Right atrium auricular region (tissue), 2 donors: ENCODE data around the gene SPIRE1. TPM values are rescaled to one million over a fixed set of nuclear protein-coding genes. Genes with fewer than 3 reads are reported as not detected.

Experiments
- DNase-seq: peaks from one replicate; pipeline ENCODE4 v3.0.0-alpha.2; 2019; ENCODE audit warnings: low spot score
- H3K27ac ChIP-seq, 2 donors: fragments of 200-600 bp; sonication (generic); 1 replicate in 1 of 2; 2 replicates in 1 of 2; pipeline ENCODE4 v1.5.1; 2016 to 2019
- H3K27me3 ChIP-seq, 2 donors: fragments of 200-600 bp; sonication (generic); one replicate each; pipeline versions ENCODE4 v1.5.1 to v1.6.0; 2017 to 2019
- H3K36me3 ChIP-seq: fragments of 200-600 bp; sonication (generic); one replicate; pipeline ENCODE4 v1.5.1; 2016
- H3K4me1 ChIP-seq, 2 donors: fragments of 200-600 bp; sonication (generic); one replicate each; pipeline versions ENCODE4 v1.5.1 to v1.6.0; 2017 to 2019
- H3K4me3 ChIP-seq, 2 donors: fragments of 200-600 bp; sonication (generic); 1 replicate in 1 of 2; 2 replicates in 1 of 2; pipeline ENCODE4 v1.5.1; 2017 to 2019; ENCODE audit warnings: mild to moderate bottlenecking in 1 of 2, moderate library complexity in 1 of 2
- H3K9me3 ChIP-seq, 2 donors: fragments of 200-600 bp; sonication (generic); one replicate each; pipeline ENCODE4 v1.5.1; 2019
- total RNA-seq, 2 donors: library from RNA; depleted of rRNA; stranded (reverse); fragments of >200 nt; gene quantifications; one replicate each; pipeline ENCODE4 v1.1.0, GENCODE V29; 2016
- TF ChIP-seq, protein P1 (sequence below), 2 donors: fragments of 200-600 bp; sonication (generic); IDR thresholded peaks; one replicate each; pipeline ENCODE4 v1.5.1; 2019; ENCODE audit warnings: antibody characterized with exemption in 2 of 2

Gene SPIRE1
- total RNA-seq, 2 donors from 2014 or later = 34.7 to 42.9 TPM

DNA sequence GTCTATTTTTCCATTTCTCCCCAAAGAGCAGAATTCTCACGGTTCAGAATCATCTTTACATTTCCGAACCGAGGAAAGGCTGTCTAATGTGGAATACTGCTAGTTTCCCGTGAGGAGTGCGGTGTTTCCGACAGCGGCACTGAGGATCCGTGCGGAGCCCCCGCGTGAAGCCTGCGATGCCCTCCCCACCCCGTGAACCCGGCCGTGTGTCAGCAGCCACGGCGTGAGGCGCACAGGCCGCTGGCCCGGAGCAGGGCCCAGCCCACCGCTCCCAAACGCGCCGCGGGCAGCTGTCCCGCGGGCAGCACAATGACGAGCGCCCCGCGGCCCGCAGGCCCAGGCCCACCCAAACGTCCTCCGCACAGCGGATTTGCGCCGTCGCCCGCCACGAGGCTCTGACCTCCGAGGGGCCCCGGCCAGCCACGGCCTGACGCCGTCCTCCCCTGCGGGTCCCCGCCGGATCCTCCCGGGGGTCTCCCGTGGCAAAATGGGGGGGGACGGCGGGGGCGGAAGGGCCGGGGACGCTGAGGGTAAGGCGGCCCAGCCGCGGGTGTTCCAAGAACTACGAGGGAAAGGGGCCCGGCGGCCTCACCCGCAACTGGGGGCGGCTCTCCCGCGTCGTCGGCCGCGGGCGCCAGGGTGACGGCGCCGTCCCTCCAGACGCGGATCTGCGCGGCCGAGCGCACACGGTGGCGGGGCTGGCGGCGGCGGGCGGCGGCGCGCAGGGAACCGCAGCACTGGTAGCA, 796 bp downstream of the SPIRE1 start:
- no peak for DNase-seq
- TF ChIP-seq, protein P1, sequence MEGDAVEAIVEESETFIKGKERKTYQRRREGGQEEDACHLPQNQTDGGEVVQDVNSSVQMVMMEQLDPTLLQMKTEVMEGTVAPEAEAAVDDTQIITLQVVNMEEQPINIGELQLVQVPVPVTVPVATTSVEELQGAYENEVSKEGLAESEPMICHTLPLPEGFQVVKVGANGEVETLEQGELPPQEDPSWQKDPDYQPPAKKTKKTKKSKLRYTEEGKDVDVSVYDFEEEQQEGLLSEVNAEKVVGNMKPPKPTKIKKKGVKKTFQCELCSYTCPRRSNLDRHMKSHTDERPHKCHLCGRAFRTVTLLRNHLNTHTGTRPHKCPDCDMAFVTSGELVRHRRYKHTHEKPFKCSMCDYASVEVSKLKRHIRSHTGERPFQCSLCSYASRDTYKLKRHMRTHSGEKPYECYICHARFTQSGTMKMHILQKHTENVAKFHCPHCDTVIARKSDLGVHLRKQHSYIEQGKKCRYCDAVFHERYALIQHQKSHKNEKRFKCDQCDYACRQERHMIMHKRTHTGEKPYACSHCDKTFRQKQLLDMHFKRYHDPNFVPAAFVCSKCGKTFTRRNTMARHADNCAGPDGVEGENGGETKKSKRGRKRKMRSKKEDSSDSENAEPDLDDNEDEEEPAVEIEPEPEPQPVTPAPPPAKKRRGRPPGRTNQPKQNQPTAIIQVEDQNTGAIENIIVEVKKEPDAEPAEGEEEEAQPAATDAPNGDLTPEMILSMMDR (IDR thresholded peaks at IDR 0.05) = no peak
- Histone ChIP-seq H3K27me3 (no peaks in the 10 kb centered on the region), H3K4me1 (peaks cover 0 to 42% of the 10 kb centered on the region in 2 donors), H3K4me3 (peak overlapping the region; percentile 75 to 88), H3K9me3 (no peaks in the 10 kb centered on the region), H3K27ac (peak overlapping the region; percentile 95 to 99), H3K36me3 (no peaks in the 10 kb centered on the region)

DNA sequence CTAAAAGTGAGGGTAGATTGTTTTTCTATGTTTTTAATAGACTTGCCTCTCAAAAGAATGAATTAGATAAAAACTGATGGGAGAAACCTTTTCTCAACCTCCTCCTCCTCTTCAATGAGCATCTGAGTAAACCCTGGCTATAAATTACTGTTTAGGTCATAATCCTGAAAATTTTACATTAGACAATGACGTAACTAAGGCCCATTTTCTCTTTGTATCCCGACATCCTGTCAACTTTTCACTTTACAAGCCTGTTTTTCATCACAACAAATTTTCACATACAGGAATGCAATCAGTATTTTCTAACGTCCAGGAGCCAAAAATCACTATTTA, 1.3 kb downstream of the SPIRE1 start:
- DNase-seq = no peak
- Histone ChIP-seq H3K4me3 (peak overlapping the region; percentile 75 to 88), H3K36me3 (no peaks in the 10 kb centered on the region), H3K27ac (peak overlapping the region; percentile 95 to 99), H3K27me3 (no peaks in the 10 kb centered on the region), H3K9me3 (no peaks in the 10 kb centered on the region), H3K4me1 (peaks cover 0 to 47% of the 10 kb centered on the region in 2 donors)
- TF ChIP-seq, protein P1 (IDR thresholded peaks at IDR 0.05) = no peak

DNA sequence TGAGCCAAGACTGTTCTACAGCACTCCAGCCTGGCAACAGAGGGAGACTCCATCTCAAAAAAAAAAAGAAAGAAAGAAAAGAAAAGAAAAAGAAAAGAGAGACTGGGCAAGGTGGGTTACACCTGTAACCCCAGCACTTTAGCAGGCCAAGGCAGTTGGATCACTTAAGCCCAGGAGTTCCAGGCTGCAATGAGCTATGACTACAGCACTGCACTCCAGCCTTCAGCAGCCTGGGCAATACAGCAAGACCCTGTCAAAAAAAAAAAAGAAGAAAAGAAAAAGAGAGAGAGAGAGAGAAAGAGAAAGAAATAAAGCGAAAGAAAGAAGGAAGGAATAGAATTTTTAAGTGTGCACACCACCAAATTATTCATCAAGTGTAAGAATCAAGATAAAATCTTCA, 2.9 kb downstream of the SPIRE1 start:
- Histone ChIP-seq H3K4me1 (peaks cover 0 to 52% of the 10 kb centered on the region in 2 donors), H3K27ac (peak overlapping the region in 1 of 2 donors; percentile 99), H3K27me3 (no peaks in the 10 kb centered on the region), H3K4me3 (no peak overlapping the region), H3K36me3 (no peaks in the 10 kb centered on the region), H3K9me3 (no peaks in the 10 kb centered on the region)
- TF ChIP-seq, protein P1 (IDR thresholded peaks at IDR 0.05) = no peak
- no peak for DNase-seq

DNA sequence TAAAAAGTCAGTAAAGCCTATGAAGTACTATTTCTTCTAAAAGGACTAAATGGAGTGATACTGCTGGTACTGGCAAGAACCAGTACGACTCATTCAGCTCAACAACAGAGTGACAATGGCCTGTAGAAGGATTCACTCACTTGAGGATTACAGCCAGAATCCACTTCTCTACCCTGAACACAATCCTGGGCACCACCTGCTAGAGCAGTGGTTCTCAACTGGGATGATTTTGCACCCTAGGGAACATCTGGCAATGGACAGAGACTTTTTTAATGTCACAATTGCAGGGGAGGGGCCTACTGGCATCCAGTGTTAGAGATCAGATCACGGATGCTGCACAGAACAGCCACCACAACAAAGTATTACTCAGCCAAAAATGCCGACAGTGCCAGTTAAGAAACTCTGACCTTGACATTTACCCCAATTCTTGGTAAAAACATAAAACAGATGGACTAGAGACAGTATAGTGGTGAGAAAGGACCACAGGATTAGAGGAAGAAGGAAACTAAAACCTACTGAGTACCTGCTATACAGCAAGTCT, 5.0 kb downstream of the SPIRE1 start:
- TF ChIP-seq, protein P1 (IDR thresholded peaks at IDR 0.05) = no peak
- Histone ChIP-seq H3K27me3 (no peaks in the 10 kb centered on the region), H3K36me3 (no peaks in the 10 kb centered on the region), H3K9me3 (no peaks in the 10 kb centered on the region), H3K4me3 (no peak overlapping the region), H3K4me1 (peaks cover 0 to 43% of the 10 kb centered on the region in 2 donors), H3K27ac (peak overlapping the region; percentile 37 to 52)
- no peak for DNase-seq

DNA sequence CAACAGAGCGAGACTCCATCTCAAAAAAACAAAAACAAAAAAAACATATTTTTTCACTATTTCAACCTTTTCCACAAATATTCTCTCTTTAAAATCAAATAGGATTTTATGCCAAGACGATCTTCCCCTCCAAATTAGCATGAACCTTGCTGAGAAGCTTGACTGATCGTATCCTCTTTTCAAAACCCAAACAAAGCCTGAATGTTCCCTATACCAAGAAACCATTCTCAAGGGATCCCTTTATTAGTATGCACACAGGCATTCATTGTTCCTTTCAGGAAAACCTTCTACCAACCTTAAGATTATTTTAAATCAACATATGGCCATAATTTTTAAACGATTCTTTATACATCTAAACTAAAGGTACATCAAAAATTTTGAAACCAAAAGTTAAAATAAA, 6.3 kb downstream of the SPIRE1 start:
- Histone ChIP-seq H3K4me3 (no peak overlapping the region), H3K4me1 (peaks cover 0 to 41% of the 10 kb centered on the region in 2 donors), H3K27me3 (no peaks in the 10 kb centered on the region), H3K9me3 (no peaks in the 10 kb centered on the region), H3K36me3 (no peaks in the 10 kb centered on the region), H3K27ac (peak overlapping the region; percentile 37 to 52)
- TF ChIP-seq, protein P1 (IDR thresholded peaks at IDR 0.05) = no peak
- DNase-seq = no peak
